ENCODE results near the gene LANCL3.

LANCL3 gene

GRCh38 chrX:37684973-37685372 is 113.5 kb downstream of the LANCL3 start:
- DNase-seq, result peak in 1 of 2 donors; percentile 17

DNA sequence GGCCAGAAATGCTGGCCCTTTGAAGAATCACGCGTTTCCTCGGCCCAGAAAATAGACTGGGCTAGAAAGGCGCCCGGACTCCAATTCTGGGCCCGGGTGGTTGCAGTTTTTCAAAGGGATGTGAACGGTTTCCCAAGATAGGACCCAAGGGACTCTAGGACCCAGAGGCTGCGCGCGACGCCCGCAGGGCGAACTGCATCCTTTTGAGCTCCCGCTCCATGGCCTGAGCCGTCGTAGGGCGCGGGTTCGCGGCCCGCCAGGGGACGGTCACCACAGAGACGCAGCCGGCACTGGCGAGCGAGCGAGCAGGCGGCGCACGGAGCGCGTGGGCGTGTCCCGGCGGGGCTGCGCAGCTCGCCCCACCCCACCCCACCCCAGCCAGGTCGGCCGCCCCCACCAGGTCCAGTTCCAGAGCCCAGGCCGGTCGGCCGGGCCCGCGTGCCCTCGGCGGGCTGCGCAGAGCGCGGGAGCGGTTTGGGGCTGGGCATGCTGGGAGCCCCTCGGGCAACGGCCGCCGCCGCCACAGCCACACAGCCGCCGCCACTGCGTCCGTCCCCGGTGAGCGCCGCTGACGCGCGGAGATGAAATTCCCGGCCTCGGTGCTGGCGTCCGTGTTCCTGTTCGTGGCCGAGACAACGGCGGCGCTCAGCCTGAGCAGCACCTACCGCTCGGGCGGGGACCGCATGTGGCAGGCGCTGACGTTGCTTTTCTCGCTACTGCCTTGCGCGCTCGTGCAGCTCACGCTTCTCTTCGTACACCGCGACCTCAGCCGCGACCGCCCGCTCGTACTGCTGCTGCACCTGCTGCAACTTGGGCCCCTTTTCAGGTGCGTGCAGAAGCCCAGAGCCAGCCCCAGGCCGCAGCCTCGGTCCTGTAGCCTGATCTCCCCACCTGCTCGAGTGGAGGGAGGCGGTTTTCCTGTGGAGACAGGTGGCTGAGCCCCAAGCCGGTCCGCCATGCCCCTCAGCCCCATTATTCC is 114.2 kb downstream of the LANCL3 start, which contains the start of gene XK:
TSS of gene XK (plus strand) at position 411 of the 979 bp plus-strand sequence. CDS start at position 582, 171 bp downstream.
- peak; percentile 22 to 43 for DNase-seq

- DNase-seq, result no peak
These were observed 115.0 kb downstream of the LANCL3 start for GRCh38 chrX:37686369-37686995.

DNA sequence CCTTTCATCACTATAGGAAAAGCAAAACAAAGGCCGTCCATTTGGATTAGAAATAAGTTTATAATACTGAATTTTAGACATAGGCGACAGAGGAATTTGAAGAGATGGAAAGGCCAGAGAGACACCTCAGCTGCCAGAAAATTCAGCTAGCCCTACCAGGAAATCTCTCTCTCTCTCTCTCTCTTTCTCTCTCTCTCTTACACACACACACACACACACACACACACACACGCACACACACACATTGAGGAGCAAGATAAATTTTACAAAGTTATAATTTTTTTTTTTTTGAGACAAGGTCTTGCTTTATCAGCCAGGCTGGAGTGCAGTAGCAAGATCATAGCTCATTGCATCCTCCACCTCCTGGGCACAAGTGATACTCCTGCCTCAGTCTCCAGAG is 115.5 kb downstream of the LANCL3 start:
- no peak for DNase-seq

DNA sequence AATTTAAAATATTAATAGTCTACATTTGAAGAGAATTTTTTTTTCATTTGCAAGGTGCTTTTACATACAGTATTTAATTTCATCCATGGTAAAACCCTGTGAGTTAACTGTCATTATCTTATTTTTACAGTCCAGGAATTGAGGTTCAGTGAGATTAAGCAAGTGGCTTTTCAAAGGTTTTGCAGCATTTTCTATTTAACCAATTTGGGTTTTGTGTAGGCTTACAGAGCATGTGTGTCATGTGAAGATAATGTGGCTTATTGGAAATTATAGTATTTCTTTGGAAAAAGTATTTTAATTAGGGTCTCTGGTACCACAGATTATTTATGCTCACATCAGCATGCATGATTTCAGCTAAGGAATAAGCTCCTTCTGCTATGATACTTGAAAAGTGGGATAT is 118.7 kb downstream of the LANCL3 start:
- DNase-seq, result no peak

DNA sequence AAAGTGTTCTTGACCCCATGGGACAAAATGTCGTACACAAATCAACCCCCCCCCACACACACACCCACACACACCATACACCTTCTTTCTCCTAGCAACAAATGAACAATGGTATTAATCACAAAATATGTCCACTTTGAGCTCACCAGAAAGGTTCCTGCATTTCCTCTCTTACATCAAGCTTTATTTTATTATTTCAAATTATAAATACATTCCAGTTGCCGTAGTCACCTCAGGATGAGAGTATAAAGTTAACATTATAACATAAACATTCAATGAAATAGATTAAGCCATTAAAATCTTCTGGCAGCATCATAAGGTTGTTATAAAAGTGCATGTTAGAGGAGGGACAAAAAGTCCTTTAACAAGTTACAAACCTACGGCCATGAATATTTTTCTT is 121.5 kb downstream of the LANCL3 start:
- no peak for DNase-seq

DNA sequence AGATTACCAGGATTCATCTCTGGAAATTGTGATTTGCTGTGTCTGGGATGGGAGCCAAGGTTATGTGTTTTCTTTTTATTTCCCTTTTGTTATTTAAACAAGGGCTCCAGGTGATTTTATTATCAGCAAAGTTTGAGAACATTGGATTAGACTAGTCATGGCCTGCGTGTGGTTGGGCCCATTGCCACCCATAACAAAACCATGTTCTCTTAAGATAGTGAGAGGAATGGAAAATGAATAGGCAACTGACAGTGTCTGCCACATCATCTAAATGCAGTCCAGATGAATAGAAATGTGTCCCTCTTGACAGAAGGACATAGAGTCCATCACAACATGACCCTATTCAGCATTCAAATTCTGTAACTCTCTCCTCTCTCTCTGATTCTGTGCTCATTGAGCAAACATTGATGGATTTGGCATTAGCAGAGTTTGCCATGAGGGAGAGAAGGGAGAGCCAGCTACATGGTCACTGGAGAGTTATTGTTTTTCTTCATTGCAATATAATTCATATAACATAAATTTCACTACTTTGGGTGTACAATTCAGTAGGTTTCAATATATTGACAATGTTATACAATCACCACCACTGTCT is 125.8 kb downstream of the LANCL3 start:
- no peak for DNase-seq

DNA sequence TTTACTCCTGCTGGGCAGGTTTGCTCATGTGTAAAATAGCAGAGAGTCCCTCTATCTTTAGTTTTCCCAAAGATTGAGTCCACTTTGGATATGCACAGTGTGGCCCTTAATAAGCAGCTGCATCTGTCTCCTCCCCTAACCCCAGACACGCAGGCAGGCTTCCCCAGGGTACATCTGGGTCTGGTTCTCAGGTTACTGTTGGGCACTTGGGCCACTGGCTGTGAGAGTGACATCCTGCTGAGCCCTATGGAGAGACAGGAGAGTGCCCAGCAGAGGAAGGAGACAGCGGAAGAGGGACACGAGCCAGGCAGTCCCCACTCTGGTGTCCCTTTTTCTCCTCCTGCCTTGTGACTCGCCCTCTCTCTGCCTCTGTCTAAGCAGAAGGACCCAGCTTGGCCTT is 130.1 kb downstream of the LANCL3 start:
- DNase-seq, result no peak

DNA sequence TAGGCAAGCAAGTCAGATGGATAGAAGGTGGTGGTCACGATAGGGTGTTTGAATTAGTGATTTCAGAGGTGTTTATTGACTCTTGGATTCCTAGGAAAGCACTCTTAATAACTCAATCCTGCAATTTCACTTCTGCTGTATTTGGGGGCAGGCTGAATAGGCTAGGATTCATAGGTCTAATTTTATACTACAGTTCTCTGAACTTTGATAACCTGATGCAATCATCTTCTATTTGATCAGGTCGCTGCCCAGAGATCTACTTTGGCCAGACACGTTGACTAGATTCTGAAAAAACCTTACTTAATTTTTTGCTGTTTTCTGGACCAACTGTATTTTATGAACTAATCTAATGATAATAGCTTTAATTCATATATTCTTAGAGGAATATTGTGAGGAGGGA is 140.5 kb downstream of the LANCL3 start:
- DNase-seq, result no peak

DNA sequence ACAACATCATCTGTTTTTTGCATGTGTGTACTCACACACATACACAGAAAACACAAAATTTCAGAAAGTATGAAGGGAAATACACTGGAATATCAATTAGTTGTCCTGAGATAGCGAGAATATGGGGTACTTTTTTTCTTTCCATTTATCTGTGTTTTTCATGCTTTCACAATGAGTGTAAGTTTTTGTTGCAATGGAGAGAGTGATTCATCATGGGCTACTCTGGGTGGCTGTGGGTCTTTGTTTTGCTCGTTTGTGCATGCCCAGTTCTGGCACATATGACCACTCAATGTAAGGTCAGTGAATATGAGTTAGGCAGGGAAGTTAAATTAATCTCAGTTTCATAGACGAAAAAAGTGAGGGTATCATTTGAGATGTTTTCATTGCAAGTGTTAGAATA is 141.0 kb downstream of the LANCL3 start:
- no peak for DNase-seq

GRCh38 chrX:37714479-37714878 is 143.0 kb downstream of the LANCL3 start:
- no peak for DNase-seq

GRCh38 chrX:37716602-37717001 is 145.1 kb downstream of the LANCL3 start:
- DNase-seq, result no peak

- no peak for DNase-seq
These were observed 146.2 kb downstream of the LANCL3 start for GRCh38 chrX:37717708-37718107.

DNA sequence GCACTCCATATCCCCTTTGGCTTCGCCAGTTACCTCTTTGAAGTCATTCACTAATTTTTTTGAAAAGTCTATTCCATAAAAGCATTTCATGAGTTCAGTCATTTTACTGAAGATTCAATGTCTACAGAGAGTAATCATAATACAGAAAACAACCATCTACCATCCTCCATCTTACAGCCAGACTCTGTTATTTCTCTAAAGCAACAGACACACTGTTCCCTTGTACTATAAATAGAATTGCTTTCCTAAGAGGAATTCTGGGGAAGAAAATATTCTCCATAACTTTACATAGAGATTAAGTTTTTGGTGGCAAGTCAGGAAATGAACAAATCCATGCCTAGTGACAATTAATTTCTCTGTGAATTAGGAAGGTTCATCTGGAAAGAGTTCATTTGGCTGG is 151.1 kb downstream of the LANCL3 start:
- DNase-seq, result no peak

GRCh38 chrX:37726346-37726745 is 154.9 kb downstream of the LANCL3 start:
- no peak for DNase-seq

All from inflammatory macrophage (primary cell).